Karpas-422 (cell line): Measurements from ENCODE around the gene SPATS1. TPM values are rescaled to one million over a fixed set of nuclear protein-coding genes. Genes with fewer than 3 reads are reported as not detected.
"Not testable (repeated sequence)": the region's sequence is repeated elsewhere in the genome, so short reads cannot be mapped to it uniquely, and the experiment has no call there.

Source experiments
- DNase-seq: peaks from one replicate; pipeline ENCODE4 v3.0.0-alpha.2; 2015
- H2AFZ ChIP-seq: fragments of 200-600 bp; sonication (generic); 2 replicates; pipeline ENCODE4 v1.6.1; 2014; ENCODE audit warnings: antibody characterized with exemption, low read length, mixed read lengths
- H3K27ac ChIP-seq: fragments of 200-600 bp; sonication (generic); 2 replicates; pipeline ENCODE4 v1.5.1; 2014; ENCODE audit warnings: mild to moderate bottlenecking, low read length, moderate library complexity
- H3K27me3 ChIP-seq: fragments of 200-600 bp; sonication (generic); 2 replicates; pipeline ENCODE4 v1.6.1; 2014; ENCODE audit warnings: low read length, mixed read lengths
- H3K36me3 ChIP-seq: fragments of 200-600 bp; sonication (generic); 2 replicates; pipeline ENCODE4 v1.6.1; 2014; ENCODE audit warnings: low read length, mixed read lengths; ENCODE audit not compliant: insufficient read depth
- H3K4me1 ChIP-seq: fragments of 200-600 bp; sonication (generic); 2 replicates; pipeline ENCODE4 v1.6.1; 2014; ENCODE audit warnings: mild to moderate bottlenecking, low read length, mixed read lengths
- H3K4me2 ChIP-seq: fragments of 200-600 bp; sonication (generic); 2 replicates; pipeline ENCODE4 v1.6.1; 2014; ENCODE audit warnings: low read length, low read depth, mild to moderate bottlenecking; ENCODE audit not compliant: poor library complexity, severe bottlenecking
- H3K4me3 ChIP-seq: fragments of 200-600 bp; sonication (generic); 2 replicates; pipeline ENCODE4 v1.5.1; 2014; ENCODE audit warnings: mild to moderate bottlenecking, antibody characterized with exemption, low read length, mixed read lengths
- H3K79me2 ChIP-seq: fragments of 200-600 bp; sonication (generic); 2 replicates; pipeline ENCODE4 v1.6.1; 2014; ENCODE audit warnings: mild to moderate bottlenecking, low read length, mixed read lengths
- H3K9ac ChIP-seq: fragments of 200-600 bp; sonication (generic); 2 replicates; pipeline ENCODE4 v1.6.0; 2014; ENCODE audit warnings: low read length
- H3K9me2 ChIP-seq: fragments of 200-600 bp; sonication (generic), shearing (Covaris generic); replicated peaks from 2 replicates; pipeline ENCODE4 v1.6.0; 2014; ENCODE audit warnings: mild to moderate bottlenecking, low read length, moderate library complexity; ENCODE audit not compliant: insufficient read depth
- H3K9me3 ChIP-seq: fragments of 300-700, 200-600 bp; sonication (generic); 2 replicates; pipeline ENCODE4 v1.6.1; 2014; ENCODE audit warnings: low read length, mixed read lengths
- H4K20me1 ChIP-seq: fragments of 200-600 bp; sonication (generic); 2 replicates; pipeline ENCODE4 v1.6.1; 2014; ENCODE audit warnings: mild to moderate bottlenecking, antibody characterized with exemption, low read length, low read depth; ENCODE audit not compliant: insufficient read depth
- total RNA-seq: library from RNA; depleted of rRNA; stranded (reverse); fragments of >200 nt; shearing (Covaris generic); gene quantifications from 2 replicates; pipeline ENCODE4 v1.2.3, GENCODE V29; 2014; ENCODE audit warnings: low replicate concordance

SPATS1 gene
- total RNA-seq, 1 experiment from 2014 or later: not detected

GRCh38 chr6:44315951-44316350 lies 26.5 kb upstream of the SPATS1 start:
- Histone ChIP-seq H3K9me2 (no peaks in the 10 kb centered on the region), H3K79me2 (peaks cover 18% of the 10 kb centered on the region), H2AFZ (no peak overlapping the region), H3K9ac (no peak overlapping the region), H3K27ac (no peak overlapping the region), H4K20me1 (no peaks in the 10 kb centered on the region), H3K4me3 (no peak overlapping the region), H3K4me2 (no peak overlapping the region), H3K27me3 (no peaks in the 10 kb centered on the region), H3K4me1 (peaks cover 21% of the 10 kb centered on the region), H3K9me3 (no peaks in the 10 kb centered on the region), H3K36me3 (no peaks in the 10 kb centered on the region)
- DNase-seq: no peak

DNA sequence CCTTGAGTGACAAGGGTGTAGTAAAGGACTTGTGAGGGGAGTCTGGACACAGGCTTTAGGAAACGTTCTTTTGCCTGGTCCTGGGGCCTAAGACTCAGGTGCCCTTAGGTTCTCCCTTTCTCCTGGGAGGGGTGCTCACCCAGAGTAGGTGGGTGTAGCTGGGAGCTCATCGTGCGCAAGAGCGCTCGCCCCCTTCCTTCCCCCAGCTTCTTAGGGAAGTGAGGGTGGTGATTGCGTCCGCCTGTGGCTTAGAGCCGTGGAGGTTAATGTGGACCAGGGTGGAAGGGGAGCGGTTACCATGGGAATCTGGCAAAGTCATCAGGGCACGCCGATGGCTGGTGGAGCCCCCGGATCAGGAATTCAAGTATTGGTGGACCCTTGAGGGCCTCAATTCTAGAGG lies 26.0 kb upstream of the SPATS1 start:
- H3K9me2 ChIP-seq: no peaks in the 10 kb centered on the region
- H3K27me3 ChIP-seq: no peaks in the 10 kb centered on the region
- no peak for DNase-seq
- no peak overlapping the region for H3K4me2 ChIP-seq
- no peak overlapping the region for H3K9ac ChIP-seq
- H4K20me1 ChIP-seq: no peaks in the 10 kb centered on the region
- H3K9me3 ChIP-seq: no peaks in the 10 kb centered on the region
- no peaks in the 10 kb centered on the region for H3K36me3 ChIP-seq
- no peak overlapping the region for H2AFZ ChIP-seq
- H3K79me2 ChIP-seq: peaks cover 15% of the 10 kb centered on the region
- H3K27ac ChIP-seq: no peak overlapping the region
- H3K4me3 ChIP-seq: no peak overlapping the region
- H3K4me1 ChIP-seq: peaks cover 20% of the 10 kb centered on the region

DNA sequence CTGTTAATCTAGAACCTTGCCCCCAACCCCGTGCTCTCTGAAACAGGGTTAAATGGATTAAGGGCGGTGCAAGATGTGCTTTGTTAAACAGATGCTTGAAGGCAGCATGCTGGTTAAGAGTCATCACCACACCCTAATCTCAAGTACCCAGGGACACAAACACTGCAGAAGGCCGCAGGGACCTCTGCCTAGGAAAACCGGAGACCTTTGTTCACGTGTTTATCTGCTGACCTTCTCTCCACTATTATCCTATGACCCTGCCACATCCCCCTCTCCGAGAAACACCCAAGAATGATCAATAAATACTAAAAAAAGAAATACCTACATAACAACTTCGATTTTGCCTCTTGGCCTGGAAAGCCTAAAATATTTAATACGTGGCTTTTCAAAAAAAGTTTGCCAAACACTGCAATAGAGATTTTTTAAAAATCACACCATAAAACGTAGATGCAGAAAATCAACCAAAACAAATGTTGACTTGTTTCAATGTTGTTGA lies 25.3 kb upstream of the SPATS1 start:
- H3K79me2 ChIP-seq, H3K9me3 ChIP-seq, H2AFZ ChIP-seq, H3K27ac ChIP-seq, H3K27me3 ChIP-seq, DNase-seq, H3K9ac ChIP-seq, H3K36me3 ChIP-seq, H3K4me2 ChIP-seq, H3K4me3 ChIP-seq, H3K9me2 ChIP-seq, H4K20me1 ChIP-seq: not testable (repeated sequence)
- H3K4me1 ChIP-seq: peaks cover 13% of the 10 kb centered on the region

GRCh38 chr6:44321210-44321609 lies 21.2 kb upstream of the SPATS1 start:
- Histone ChIP-seq H3K9ac (no peak overlapping the region), H2AFZ (no peak overlapping the region), H3K27me3 (no peaks in the 10 kb centered on the region), H3K79me2 (no peaks in the 10 kb centered on the region), H3K4me3 (no peak overlapping the region), H3K9me2 (no peaks in the 10 kb centered on the region), H3K9me3 (no peaks in the 10 kb centered on the region), H3K4me2 (no peak overlapping the region), H3K4me1 (peaks cover 7% of the 10 kb centered on the region), H3K36me3 (no peaks in the 10 kb centered on the region), H3K27ac (no peak overlapping the region), H4K20me1 (no peaks in the 10 kb centered on the region)
- DNase-seq: no peak

DNA sequence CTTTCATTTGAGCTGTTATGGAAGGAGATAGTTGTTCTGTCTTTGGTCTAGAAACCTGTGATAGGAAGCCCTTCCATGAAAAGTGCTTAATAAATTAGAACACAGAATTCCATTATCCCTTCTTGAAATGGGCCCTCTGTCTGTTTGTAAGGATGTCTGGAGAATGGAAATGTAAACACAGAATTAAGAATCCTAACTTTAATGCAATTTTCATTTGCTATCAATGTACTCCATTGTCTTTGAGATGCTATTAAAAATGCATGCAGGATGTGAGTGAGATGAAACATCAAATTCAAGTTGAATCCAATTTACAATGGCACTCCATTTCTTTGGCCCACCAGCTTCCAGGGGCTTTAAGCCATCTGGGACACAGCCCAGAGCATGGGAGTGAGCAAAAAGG lies 15.4 kb upstream of the SPATS1 start:
- no peak overlapping the region for H2AFZ ChIP-seq
- no peaks in the 10 kb centered on the region; the same call in 1 of the 2 replicates for H3K4me1 ChIP-seq
- no peaks in the 10 kb centered on the region for H3K9me2 ChIP-seq
- H3K9me3 ChIP-seq: no peaks in the 10 kb centered on the region
- DNase-seq: no peak
- H4K20me1 ChIP-seq: no peaks in the 10 kb centered on the region
- H3K36me3 ChIP-seq: no peaks in the 10 kb centered on the region
- no peak overlapping the region for H3K4me3 ChIP-seq
- no peak overlapping the region for H3K9ac ChIP-seq
- H3K27me3 ChIP-seq: no peaks in the 10 kb centered on the region
- no peak overlapping the region for H3K4me2 ChIP-seq
- H3K79me2 ChIP-seq: no peaks in the 10 kb centered on the region
- no peak overlapping the region for H3K27ac ChIP-seq

DNA sequence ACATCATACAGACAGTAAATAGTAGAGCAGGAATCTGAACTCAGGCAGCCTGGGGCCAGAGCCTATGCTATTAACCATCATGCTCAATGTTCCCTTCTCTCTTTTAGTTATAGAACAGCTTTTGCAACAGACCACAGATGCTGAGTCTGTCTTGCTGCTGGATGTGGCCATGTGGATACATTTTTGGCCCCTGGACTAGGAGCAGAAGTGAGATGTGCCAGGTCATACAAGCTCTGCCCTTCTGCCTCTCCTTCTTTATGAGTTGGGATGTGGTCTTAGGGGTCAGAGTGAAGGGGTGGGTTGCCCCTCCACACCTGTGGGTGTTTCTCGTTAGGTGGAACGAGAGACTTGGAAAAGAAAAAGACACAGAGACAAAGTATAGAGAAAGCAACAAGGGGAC lies 14.7 kb upstream of the SPATS1 start:
- Histone ChIP-seq H3K9me3 (no peaks in the 10 kb centered on the region), H3K4me1 (no peaks in the 10 kb centered on the region; the same call in 1 of the 2 replicates), H2AFZ (no peak overlapping the region), H3K27ac (no peak overlapping the region), H3K9ac (no peak overlapping the region), H3K36me3 (no peaks in the 10 kb centered on the region), H3K27me3 (no peaks in the 10 kb centered on the region), H3K9me2 (no peaks in the 10 kb centered on the region), H3K79me2 (no peaks in the 10 kb centered on the region), H3K4me3 (no peak overlapping the region), H3K4me2 (no peak overlapping the region), H4K20me1 (no peaks in the 10 kb centered on the region)
- DNase-seq: no peak

DNA sequence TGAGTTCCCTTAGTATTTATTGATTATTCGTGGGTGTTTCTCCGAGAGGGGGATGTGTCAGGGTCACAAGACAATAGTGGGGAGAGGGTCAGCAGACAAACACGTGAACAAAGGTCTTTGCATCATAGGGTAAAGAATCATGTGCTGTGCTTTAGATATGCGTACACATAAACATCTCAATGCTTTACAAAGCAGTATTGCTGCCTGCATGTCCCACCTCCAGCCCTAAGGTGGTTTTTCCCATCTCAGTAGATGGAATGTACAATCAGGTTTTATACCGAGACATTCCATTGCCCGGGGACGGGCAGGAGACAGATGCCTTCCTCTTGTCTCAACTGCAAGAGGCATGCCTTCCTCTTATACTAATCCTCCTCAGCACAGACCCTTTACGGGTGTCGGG lies 14.2 kb upstream of the SPATS1 start:
- not testable (repeated sequence) for H3K27me3 ChIP-seq, H3K4me2 ChIP-seq, H3K27ac ChIP-seq, H3K4me1 ChIP-seq, H3K79me2 ChIP-seq, H4K20me1 ChIP-seq, H2AFZ ChIP-seq, DNase-seq, H3K9ac ChIP-seq, H3K9me3 ChIP-seq, H3K4me3 ChIP-seq, H3K36me3 ChIP-seq, H3K9me2 ChIP-seq

GRCh38 chr6:44329858-44330257 lies 12.6 kb upstream of the SPATS1 start:
- no peaks in the 10 kb centered on the region for H4K20me1 ChIP-seq
- H3K4me2 ChIP-seq: no peak overlapping the region
- no peak overlapping the region for H2AFZ ChIP-seq
- H3K9ac ChIP-seq: no peak overlapping the region
- H3K4me1 ChIP-seq: peaks cover 3% of the 10 kb centered on the region; the same call in 1 of the 2 replicates
- no peaks in the 10 kb centered on the region for H3K27me3 ChIP-seq
- no peak overlapping the region for H3K4me3 ChIP-seq
- no peaks in the 10 kb centered on the region for H3K36me3 ChIP-seq
- no peak for DNase-seq
- no peak overlapping the region for H3K27ac ChIP-seq
- no peaks in the 10 kb centered on the region for H3K79me2 ChIP-seq
- H3K9me3 ChIP-seq: no peaks in the 10 kb centered on the region
- H3K9me2 ChIP-seq: no peaks in the 10 kb centered on the region

GRCh38 chr6:44332585-44332984 lies 9.9 kb upstream of the SPATS1 start:
- H3K27ac ChIP-seq: no peak overlapping the region

More at GRCh38 chr6:44332585-44332984, 9.9 kb upstream of the SPATS1 start:
- Histone ChIP-seq H4K20me1 (no peaks in the 10 kb centered on the region), H3K9me2 (no peaks in the 10 kb centered on the region), H3K4me1 (peaks cover 3% of the 10 kb centered on the region; the same call in 1 of the 2 replicates), H3K9ac (no peak overlapping the region), H3K4me3 (no peak overlapping the region), H3K36me3 (no peaks in the 10 kb centered on the region), H3K4me2 (no peak overlapping the region), H3K9me3 (no peaks in the 10 kb centered on the region), H2AFZ (no peak overlapping the region), H3K79me2 (no peaks in the 10 kb centered on the region), H3K27me3 (no peaks in the 10 kb centered on the region)
- no peak for DNase-seq
